Astrocyte (in vitro differentiated cells and primary cell): Measurements from ENCODE around the gene CHAF1B. TPM values are rescaled to one million over a fixed set of nuclear protein-coding genes. Genes with fewer than 3 reads are reported as not detected.

Experiments
- DNase-seq: peaks from one replicate; pipeline ENCODE4 v3.0.0-alpha.2; 2010; ENCODE audit warnings: low read depth
- FAIRE-seq: peaks from 2 replicates; lab custom pipeline; 2011; peaks lifted over from hg19 to GRCh38; lab: Jason Lieb, UNC
- H2AFZ ChIP-seq: 2 replicates; pipeline ENCODE4 v1.6.0; 2012; ENCODE audit warnings: low read depth, low read length, inconsistent platforms
- H3K27ac ChIP-seq: 2 replicates; pipeline ENCODE4 v1.5.1; 2011; ENCODE audit warnings: low read depth, low read length, inconsistent platforms
- H3K27me3 ChIP-seq: 2 replicates; pipeline ENCODE4 v1.6.0; 2011; ENCODE audit warnings: low read length, inconsistent platforms; ENCODE audit not compliant: insufficient read depth
- H3K36me3 ChIP-seq: 2 replicates; pipeline ENCODE4 v1.5.1; 2011; ENCODE audit warnings: low read length, inconsistent platforms; ENCODE audit not compliant: insufficient read depth
- H3K4me1 ChIP-seq: 2 replicates; pipeline ENCODE4 v1.5.1; 2011; ENCODE audit warnings: low read length, inconsistent platforms; ENCODE audit not compliant: insufficient read depth
- H3K4me2 ChIP-seq: 2 replicates; pipeline ENCODE4 v1.6.0; 2012; ENCODE audit warnings: low read length, inconsistent platforms
- H3K4me3 ChIP-seq: 2 replicates; pipeline ENCODE4 v1.5.1; 2011; ENCODE audit warnings: low read depth, mild to moderate bottlenecking, low read length, inconsistent platforms; ENCODE audit not compliant: insufficient read depth
- H3K79me2 ChIP-seq: 2 replicates; pipeline ENCODE4 v1.6.0; 2012; ENCODE audit warnings: mild to moderate bottlenecking, low read length, inconsistent platforms; ENCODE audit not compliant: insufficient read depth
- H3K9ac ChIP-seq: 2 replicates; pipeline ENCODE4 v1.6.0; 2012; ENCODE audit warnings: mild to moderate bottlenecking, low read length, inconsistent platforms
- H3K9me3 ChIP-seq: 2 replicates; pipeline ENCODE4 v1.5.1; 2012; ENCODE audit warnings: low read depth, mild to moderate bottlenecking, low read length, inconsistent platforms; ENCODE audit not compliant: insufficient read depth
- H4K20me1 ChIP-seq: 2 replicates; pipeline ENCODE4 v1.6.0; 2012; ENCODE audit warnings: low read length, inconsistent platforms; ENCODE audit not compliant: insufficient read depth
- H3K27ac Mint-ChIP-seq: one replicate; pipeline ENCODE4 v1.8.0; 2021; ENCODE audit warnings: mild to moderate bottlenecking, mixed read lengths; ENCODE audit not compliant: unreplicated experiment
- H3K27me3 Mint-ChIP-seq: one replicate; pipeline ENCODE4 v1.8.0; 2021; ENCODE audit warnings: low read depth, mixed read lengths; ENCODE audit not compliant: unreplicated experiment
- H3K36me3 Mint-ChIP-seq: one replicate; pipeline ENCODE4 v1.8.0; 2021; ENCODE audit warnings: low read depth, mixed read lengths; ENCODE audit not compliant: unreplicated experiment
- H3K4me1 Mint-ChIP-seq: one replicate; pipeline ENCODE4 v1.8.0; 2021; ENCODE audit warnings: low read depth, mixed read lengths; ENCODE audit not compliant: unreplicated experiment
- H3K4me3 Mint-ChIP-seq: one replicate; pipeline ENCODE4 v1.8.0; 2021; ENCODE audit warnings: mild to moderate bottlenecking, moderate library complexity, mixed read lengths; ENCODE audit not compliant: unreplicated experiment
- H3K9me3 Mint-ChIP-seq: one replicate; pipeline ENCODE4 v1.8.0; 2021; ENCODE audit warnings: mild to moderate bottlenecking, mixed read lengths; ENCODE audit not compliant: unreplicated experiment
- CTCF ChIP-seq: IDR thresholded peaks from 2 replicates; pipeline ENCODE4 v1.5.1; 2011; ENCODE audit warnings: low read depth, mild to moderate bottlenecking, inconsistent platforms, low read length, moderate library complexity; ENCODE audit not compliant: insufficient read depth
- EZH2 ChIP-seq: IDR thresholded peaks from 2 replicates; pipeline ENCODE4 v1.6.1; 2012; ENCODE audit warnings: mild to moderate bottlenecking, low read length, inconsistent platforms; ENCODE audit not compliant: insufficient read depth
- total RNA-seq: library from RNA; stranded (reverse); gene quantifications from 2 replicates; pipeline ENCODE4 v1.2.1, GENCODE V29; 2021

CHAF1B gene
- total RNA-seq, 1 donor from 2014 or later: 2.8 TPM

GRCh38 chr21:36434144-36434543 is 49.0 kb downstream of the CHAF1B start:
- Histone ChIP-seq H3K27ac (no peak overlapping the region), H3K4me1 (peaks cover 51% of the 10 kb centered on the region), H3K4me3 (no peak overlapping the region), H3K9ac (no peak overlapping the region), H4K20me1 (no peaks in the 10 kb centered on the region), H3K36me3 (no peaks in the 10 kb centered on the region), H3K27me3 (no peaks in the 10 kb centered on the region), H3K79me2 (peaks cover 17% of the 10 kb centered on the region), H3K9me3 (no peaks in the 10 kb centered on the region), H2AFZ (no peak overlapping the region), H3K4me2 (no peak overlapping the region)
- TF ChIP-seq CTCF (no peak), EZH2 (no peak)
- Mint-ChIP-seq H3K4me1 (peaks cover 46% of the 10 kb centered on the region), H3K27ac (no peak overlapping the region), H3K36me3 (peaks cover 7% of the 10 kb centered on the region), H3K4me3 (no peak overlapping the region), H3K9me3 (no peaks in the 10 kb centered on the region), H3K27me3 (no peaks in the 10 kb centered on the region)
- DNase-seq (no peak), FAIRE-seq (no peak)

- peaks cover 14% of the 10 kb centered on the region for H3K79me2 ChIP-seq
- no peaks in the 10 kb centered on the region for H3K27me3 Mint-ChIP-seq
- H3K4me1 ChIP-seq: peaks cover 27% of the 10 kb centered on the region
- peaks cover 7% of the 10 kb centered on the region for H3K36me3 Mint-ChIP-seq
- H3K4me1 Mint-ChIP-seq: peaks cover 28% of the 10 kb centered on the region
- DNase-seq (peak; percentile 34), FAIRE-seq (no peak)
- peak overlapping the region; percentile 50 for H3K9ac ChIP-seq
- H3K9me3 ChIP-seq: no peaks in the 10 kb centered on the region
- H3K36me3 ChIP-seq: no peaks in the 10 kb centered on the region
- H3K27ac ChIP-seq: peak overlapping the region; percentile 79
- H3K4me3 Mint-ChIP-seq: no peak overlapping the region
- H3K4me3 ChIP-seq: no peak overlapping the region
- peak overlapping the region; percentile 57 for H3K4me2 ChIP-seq
- no peak overlapping the region for H3K27ac Mint-ChIP-seq
- no peaks in the 10 kb centered on the region for H3K9me3 Mint-ChIP-seq
- H3K27me3 ChIP-seq: no peaks in the 10 kb centered on the region
- H4K20me1 ChIP-seq: no peaks in the 10 kb centered on the region
- no peak overlapping the region for H2AFZ ChIP-seq
- TF ChIP-seq CTCF (no peak), EZH2 (no peak)
Observed at GRCh38 chr21:36436829-36437744, 51.9 kb downstream of the CHAF1B start.

GRCh38 chr21:36437745-36438128 is 52.5 kb downstream of the CHAF1B start:
- DNase-seq (peak; percentile 98), FAIRE-seq (no peak)
- Histone ChIP-seq H3K4me1 (peaks cover 23% of the 10 kb centered on the region), H3K27me3 (no peaks in the 10 kb centered on the region), H3K79me2 (peaks cover 7% of the 10 kb centered on the region), H2AFZ (no peak overlapping the region), H3K4me2 (peak overlapping the region; percentile 57), H3K36me3 (no peaks in the 10 kb centered on the region), H3K4me3 (no peak overlapping the region), H3K27ac (peak overlapping the region; percentile 79), H3K9me3 (no peaks in the 10 kb centered on the region), H4K20me1 (no peaks in the 10 kb centered on the region), H3K9ac (peak overlapping the region; percentile 50)
- Mint-ChIP-seq H3K4me3 (no peak overlapping the region), H3K27me3 (no peaks in the 10 kb centered on the region), H3K36me3 (peaks cover 3% of the 10 kb centered on the region), H3K9me3 (no peaks in the 10 kb centered on the region), H3K4me1 (peaks cover 21% of the 10 kb centered on the region), H3K27ac (no peak overlapping the region)
- TF ChIP-seq CTCF (no peak), EZH2 (no peak)
